Dedifferentiated amniotic fluid mesenchymal stem cell (primary cell): Measurements from ENCODE around the gene SUPT20H.

Source experiments
- DNase-seq: peaks from one replicate; pipeline ENCODE4 v3.0.0-alpha.2; 2016; ENCODE audit errors: extremely low spot score

SUPT20H gene

DNA sequence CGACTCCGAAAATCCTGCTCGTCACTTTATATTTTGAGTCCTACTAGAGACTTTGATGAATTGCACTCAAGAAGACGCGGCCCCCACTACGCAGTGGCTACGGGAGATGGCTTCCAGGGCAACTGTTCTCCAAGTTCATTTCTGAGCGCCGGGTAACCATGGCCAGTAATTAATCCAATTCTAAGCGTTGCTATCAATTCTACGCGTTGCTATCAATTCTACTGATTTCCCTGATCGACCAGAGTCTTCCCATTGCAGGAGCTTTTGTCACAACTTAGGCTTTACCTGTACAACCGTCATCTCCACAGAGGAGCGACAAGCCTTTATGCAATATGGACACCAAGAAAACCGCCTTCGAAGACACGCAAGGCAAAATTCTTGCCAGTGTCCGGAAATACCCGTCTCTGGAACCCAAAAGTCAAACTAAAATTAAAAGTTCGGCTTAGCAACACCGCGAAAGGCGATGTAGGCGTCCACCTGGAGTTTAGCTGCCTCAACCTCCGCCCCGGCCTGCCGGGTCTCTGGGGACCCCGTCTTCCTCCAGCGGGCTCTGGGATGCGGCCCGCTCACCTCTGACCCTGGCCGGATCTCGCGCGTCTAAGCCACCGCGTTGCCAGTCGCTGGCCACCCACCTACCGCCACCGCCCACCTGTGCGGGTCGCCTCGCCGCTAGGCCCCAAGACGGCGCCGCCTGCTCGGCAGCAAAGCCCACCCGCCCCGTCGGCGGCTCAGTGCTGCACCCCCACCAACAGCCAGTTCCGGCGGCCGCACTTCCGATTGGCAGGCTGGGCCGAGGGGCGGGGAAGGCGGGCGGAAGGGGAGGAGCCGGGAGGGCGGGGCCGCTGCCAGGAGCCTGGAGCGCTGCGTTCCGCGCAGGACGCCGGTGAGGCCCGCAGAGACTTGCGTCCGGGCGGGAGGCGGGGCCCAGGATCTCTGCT lies at the start of gene SUPT20H:
Gene SUPT20H (minus strand): TSS at position 779 of the 938 bp plus-strand sequence. CDS start 8,198 bp downstream, outside the sequence.
- DNase-seq = peak; percentile 77

DNA sequence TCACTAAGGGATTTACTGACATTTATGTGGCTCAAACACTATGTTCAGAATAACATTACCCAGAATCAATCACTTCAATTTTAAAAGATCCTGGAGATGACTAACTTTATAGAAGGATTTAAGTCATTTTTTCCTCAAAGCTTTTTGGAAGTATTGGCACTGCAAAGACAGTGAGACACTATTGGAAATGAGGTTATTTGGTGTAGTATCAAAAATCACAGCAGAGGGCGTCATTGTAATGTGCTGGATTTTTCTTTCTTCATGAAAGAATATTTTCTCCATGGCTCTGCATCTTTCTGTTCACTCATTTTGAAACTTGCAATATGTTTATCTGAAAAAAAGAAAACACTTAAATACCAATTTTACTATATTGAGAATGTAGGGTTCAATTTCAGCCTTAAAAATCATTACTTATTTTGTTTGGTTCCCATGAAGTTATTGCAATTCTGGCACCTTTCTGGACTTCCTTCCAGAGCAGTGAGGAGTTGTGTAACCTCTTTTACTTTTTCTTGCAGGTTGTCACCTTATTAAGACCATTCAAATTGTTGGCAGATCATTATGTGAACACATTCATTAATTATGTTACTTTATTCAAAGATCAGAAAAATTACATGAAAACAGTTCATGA lies 49.7 kb upstream of the SUPT20H start:
- DNase-seq = peak; percentile 72

DNA sequence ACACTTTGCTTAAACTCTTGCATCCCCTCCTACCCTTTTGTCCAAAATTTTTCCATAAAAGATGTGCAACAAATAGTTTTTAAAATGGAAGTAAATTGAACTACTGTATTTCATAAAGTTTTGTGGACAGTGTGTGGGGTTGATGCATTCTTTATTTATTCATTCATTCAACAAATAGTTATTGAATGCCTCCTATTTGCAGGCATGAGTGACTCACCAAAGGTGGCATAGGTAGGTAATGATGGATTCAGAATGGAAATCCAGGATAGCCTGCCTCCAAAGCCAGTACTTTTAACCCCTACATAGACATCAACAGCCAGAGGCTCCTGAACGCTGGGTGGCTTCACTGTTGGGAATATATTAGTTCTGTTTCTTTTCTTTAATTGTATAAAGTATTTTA lies 48.4 kb upstream of the SUPT20H start:
- DNase-seq = no peak

DNA sequence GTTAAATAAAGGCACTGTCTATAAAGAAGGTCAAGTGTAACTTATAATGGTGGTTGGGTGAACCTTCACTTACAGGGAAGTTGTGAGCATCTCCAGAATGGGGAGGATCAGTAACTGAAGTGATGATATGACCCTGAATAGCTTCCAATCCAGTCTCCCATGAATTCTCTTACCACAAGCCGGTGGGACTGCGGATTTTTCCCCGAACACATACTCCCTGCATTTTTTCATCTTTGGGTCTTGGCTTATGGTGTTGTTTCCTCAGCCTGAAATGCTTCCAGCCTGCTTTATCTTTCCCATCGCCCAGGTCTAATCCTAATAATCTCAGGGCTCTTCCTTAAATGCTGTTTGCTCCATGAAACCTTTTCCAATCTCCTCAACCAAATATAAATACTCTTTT lies 48.0 kb upstream of the SUPT20H start:
- no peak for DNase-seq

DNA sequence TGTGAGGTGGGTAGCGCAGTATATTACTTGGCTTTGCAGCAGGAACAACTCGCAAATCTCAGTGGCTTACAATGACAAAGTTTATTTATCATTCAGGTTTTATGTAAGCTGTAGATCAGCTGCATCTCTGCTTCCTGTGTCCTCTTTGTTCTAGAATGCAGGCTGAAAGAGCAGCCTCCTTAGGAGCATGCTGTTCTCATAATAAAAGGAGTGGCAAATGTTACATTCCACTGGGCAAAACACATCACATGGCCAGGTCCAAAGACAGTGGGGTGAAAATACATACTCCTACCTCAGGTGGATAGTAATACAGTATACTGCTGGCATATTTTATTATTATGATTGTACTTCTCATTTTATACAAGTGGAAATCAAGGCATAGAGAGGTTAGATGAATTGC lies 47.2 kb upstream of the SUPT20H start:
- no peak for DNase-seq

DNA sequence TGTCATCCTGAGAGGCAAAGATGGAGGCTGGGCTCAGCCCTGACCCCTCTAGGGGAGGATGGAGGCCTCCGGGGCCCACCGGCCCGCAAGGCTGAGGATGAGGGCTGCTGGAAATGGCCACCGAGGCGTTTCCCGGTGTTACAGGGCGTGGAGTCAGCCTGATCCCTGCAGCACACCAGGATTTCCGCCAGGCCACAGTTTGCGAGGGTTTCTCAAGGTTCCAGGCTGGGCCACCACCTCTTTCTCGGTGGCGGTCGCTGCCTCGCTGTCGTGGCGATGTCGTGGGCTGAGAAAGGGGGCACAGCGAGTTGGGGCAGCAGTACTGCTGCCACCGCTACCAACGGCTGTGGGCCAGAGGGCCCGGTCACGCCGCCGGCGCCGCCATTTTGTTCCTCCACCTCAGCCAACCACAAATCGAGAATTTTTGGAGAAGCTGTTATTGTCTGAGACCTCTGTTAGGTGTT lies 45.8 kb upstream of the SUPT20H start, which contains the start of gene CSNK1A1L:
Gene CSNK1A1L (minus strand): TSS at position 414 of the 464 bp plus-strand sequence. CDS start 408 bp downstream, at position 6.
- DNase-seq = no peak

DNA sequence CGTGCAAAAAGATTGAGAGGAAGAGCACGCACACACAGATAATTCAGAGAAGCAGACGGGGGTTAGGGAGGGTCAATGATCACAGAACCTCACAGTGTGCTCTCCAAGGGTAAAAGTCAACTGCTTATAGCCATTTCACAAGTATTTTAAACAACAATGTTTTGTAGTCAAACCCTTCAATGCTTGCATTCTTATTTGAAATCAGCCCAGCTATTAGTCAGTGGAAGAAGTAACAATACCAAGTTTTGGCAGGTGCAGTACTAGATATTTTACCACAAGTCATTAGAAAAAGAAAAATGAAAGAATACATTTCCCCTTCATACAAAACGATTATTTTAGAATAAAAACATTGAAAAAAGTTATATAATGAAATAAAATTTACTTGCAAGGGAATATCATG lies 43.4 kb upstream of the SUPT20H start:
- no peak for DNase-seq

DNA sequence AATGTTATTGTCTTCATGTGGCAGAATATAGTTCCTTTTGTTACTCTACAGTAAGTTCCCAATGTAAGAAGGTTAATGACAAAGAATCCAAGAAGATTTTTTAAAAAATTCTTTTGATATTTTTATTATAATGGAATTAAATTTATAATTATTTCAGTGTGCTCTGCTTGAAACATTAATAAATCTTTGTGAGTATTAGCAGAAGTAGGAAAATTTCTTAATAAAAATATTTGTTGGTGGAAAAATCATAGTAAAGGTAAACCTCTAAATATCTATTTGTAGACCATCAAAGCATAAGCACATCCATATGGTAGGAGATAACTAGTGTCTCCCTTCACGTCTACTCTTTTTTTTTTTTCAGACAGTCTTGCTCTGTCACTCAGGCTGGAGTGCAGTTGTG lies 41.7 kb upstream of the SUPT20H start:
- DNase-seq = no peak

DNA sequence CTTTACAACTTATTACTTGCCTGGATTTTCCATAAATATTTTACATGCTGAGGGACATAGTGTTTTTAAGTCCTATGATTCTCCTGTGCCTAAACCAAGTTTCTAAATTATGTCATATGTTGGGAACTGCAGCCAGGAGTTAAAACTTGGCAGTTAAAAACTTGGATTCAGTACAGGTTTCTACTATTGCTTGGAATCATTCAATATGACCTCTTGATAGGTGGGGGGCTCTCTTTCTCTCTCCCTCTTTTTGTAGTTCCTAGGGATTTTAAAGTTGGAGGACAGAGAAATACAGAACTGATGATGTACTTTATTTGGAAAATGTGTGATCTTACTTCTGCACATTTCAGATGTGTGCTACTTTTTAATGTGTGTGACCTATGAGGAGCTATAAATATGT lies 41.2 kb upstream of the SUPT20H start:
- no peak for DNase-seq

DNA sequence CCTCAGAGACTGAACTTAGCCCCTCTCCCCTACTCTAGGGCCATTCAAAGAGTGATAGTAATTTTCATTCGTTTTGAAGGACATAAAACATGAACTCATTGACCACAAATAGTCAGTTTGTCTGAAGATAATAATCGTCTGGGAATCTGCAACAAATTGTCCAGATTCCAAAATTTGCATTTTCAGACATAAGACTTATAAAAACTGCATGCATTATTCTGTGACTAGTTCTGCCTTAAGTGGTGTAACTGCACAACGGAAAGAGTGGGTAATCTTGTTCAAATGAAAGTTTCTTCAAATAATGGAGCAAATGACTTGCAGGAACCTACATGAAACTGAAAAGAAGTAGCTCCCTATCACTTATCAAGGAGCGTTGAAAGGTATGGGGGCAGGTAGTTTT lies 37.6 kb upstream of the SUPT20H start:
- DNase-seq = no peak

DNA sequence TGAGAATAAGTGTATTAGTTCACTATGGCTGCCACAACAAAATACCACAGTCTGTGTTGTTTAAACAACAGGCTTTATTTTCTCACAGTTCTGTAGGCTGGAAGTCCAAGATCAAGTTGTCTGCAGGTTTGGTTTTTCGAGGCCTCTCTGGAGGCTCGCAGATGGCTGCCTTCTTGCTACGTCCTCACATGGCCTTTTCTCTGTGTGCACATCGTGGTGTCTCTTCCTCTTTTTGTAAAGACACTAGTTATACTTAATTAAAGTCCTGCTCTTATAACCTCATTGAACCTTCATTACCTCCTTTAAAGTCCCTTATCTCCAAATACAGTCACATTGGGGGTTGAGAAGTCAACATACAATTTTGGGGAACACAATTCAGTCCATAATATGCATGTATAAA lies 35.4 kb upstream of the SUPT20H start:
- no peak for DNase-seq

DNA sequence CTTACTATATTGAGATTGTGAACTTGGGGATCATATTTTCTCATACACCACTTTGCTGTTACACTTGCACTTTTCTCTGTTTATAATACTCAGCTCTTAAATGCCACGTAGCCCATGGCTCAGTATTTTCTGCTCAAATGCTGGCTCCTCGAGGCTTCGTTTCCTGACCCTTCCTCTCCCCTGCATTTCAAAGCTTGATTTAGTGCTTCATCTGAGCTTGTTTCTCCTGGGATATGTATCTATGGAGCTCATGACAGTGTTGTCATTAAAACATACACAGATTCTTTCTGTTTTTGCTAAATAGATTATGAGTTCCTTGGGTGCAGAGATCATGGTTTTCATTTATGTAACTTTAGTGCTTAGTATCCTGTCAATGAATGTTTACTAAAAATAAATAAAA lies 34.6 kb upstream of the SUPT20H start:
- DNase-seq = no peak

DNA sequence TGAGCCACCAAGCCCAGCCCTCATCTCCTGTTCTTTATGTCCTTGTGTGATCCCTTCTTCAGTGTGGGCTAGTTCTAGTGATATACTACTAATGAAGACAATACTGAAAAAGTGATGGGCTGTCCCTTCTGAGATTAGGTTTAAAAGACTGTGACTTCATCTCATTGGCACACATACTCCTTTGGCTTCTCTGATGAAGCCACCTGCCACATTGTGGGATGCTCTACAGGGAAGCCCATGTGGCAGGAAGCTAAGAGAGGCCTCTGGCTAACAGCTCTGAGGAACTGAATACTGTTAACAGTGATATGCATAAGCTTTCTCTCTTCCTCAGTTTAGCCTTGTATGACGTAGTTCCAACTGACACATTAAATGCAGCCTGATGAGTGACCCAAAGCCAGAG lies 32.3 kb upstream of the SUPT20H start:
- no peak for DNase-seq

DNA sequence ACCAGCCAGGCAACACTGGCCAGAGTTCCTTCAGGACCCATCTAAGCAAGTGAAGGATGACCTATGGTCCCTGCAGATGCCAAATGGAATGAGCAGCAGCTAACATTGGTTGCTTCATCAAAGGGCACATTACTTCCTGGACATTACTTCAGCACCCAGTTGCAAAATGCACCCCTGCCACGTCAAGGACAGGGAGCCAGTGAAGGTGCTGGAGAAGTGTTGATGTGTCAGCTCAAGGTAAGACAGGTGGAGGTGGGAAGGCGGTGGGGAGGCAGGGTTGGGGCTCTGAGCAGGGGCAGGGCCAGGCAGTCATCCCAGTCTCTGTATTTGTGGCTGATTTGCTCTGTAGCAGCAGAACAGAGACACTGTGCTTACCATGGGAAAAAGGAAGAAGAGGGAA lies 31.4 kb upstream of the SUPT20H start:
- DNase-seq = no peak

DNA sequence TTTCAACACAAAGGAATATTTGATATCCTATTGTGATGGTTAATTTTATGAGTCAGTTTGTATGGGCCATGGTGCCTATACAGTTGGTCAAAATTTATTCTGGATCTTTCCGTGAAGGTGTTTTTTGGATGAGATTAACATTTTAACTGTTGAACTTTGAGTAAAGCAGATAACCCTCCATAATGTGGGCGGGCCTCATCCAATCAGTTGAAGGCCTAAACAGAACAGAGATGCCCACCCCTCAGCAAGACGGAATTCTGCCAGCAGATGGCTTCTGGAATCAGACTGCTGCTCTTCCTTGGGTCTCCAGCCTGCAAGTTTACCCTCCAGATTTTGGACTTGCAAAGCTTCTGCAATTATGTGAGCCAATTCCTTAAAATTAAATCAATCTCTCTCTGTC lies 30.0 kb upstream of the SUPT20H start:
- DNase-seq = no peak

DNA sequence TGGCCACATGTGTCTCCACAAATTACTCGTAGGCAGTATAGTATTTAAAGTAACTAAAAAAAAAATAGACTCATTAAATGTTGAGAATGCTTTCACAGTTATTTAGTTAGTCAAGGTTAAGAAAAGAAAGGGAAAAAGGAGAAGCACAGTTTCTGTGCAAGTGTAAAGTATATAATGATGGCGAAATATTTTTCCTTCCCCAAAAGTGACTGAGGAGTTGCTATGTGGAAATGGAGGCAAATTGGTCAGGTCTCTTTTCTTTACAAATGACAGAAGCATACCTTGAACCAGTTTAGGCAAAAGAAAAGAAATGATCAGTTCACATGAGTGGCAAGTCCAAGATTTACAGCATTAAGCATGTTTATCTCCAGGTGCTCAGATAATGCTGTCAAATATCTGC lies 28.0 kb upstream of the SUPT20H start:
- DNase-seq = no peak

DNA sequence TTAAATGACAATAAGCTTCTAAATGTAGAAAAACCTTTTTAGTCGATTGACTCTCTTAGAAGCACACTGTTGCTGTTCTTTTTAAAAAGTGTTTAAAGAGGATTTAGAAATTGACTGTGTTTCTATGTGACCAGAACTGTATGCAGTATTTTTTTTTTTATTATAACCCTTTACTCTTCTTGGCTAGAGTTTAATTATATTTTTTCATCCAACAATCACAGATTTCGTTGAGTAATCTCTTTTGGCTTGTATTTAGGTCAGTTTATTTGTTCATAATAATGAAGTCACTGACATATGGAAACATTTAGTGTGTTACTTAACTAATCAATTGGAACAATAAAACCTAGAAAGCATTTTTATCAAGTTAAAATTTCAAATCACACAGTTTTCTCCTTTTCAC lies 26.1 kb upstream of the SUPT20H start:
- DNase-seq = no peak

DNA sequence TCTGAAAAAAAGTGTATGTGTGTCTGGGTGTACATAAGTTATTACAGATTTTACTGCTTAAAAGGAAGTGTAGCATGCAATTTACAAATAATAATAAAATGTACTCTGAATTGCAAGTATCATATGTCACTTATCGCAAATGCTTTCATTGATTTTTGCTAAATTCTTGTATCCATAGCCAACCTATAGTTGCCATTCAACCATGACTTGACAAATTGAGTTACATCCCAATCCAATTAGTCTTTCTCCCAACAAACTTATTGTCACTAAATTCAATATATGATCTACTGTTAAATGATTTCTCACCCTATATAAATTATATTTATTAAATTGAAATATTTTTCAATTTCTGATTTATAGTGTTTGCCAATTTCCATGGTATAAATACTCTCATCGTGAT lies 17.3 kb upstream of the SUPT20H start:
- no peak for DNase-seq

DNA sequence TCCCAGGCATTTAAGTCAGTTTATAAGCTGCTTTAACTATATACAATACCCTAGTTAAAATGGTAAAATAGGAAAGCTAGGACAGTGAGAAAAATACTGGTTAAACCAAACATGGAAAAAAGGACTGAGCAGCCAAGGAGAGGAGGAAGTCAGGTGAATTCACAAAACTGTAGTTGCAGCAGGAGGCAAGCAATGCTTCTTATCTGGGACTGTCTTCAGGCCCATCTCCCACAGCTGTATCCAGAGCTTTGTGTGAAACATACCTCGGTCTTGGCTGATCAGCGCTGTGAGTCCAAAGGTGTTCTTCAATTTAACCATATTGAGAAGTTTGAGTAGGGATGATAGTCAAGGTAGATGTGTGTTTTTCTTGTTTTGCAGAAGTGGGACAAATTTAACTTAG lies 15.7 kb upstream of the SUPT20H start:
- DNase-seq = no peak

DNA sequence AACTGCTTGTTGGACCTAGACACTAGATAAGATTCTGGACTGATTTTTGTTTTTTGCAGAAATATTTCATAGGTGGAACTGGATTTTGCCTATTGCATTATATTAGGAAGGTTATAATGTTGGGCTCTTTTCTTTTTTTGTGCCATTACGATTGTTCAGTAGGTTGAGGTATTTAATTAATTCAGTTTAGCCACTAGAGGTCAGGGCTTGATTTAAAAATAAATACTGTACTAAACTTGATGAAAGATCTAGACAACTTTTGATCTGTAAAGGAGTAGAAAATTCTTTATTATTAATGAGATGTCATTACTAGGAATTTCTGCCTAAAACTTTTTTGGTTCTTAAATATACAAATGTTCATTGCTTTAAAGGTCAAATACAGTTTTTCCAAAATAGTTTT lies 15.2 kb upstream of the SUPT20H start:
- DNase-seq = peak; percentile 79

DNA sequence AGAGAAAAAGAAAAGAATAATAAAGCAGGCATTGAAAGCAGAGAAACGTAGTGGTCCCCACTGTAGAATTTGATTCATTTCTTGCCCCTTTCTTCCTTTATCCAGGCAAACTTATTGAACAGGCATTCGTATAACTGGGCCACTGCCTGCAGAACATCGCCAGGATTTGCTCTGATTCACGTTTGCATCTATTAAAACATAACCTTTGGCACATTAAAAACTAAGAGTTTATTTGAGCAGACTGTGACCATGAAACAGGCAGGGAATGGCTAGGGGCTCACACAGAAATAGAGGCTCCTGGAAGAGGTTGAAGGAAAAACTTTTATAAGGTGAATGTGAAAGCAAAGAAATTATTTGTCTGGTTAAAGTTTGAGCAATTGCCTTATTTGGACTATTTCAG lies 12.5 kb upstream of the SUPT20H start:
- DNase-seq = no peak

DNA sequence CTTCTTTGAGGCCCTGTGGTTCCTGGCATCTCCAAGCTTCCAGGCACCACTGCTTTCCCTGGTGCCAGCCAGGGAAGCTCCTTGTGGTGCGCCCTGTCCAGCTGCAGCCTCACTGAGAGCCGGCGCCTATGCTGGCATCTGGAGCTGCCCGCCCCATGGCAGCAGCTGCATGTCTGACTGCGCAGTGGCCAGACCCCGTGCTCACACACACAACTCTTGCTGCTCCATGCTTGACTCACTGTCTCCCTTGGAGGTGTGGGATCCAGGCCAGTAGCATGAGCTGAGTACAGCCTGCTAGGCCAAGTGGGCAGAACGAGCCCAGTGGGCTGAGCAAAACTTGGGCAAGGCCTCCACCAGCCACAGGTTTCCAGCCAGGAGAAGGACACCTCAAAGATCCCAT lies 11.5 kb upstream of the SUPT20H start:
- DNase-seq = no peak

DNA sequence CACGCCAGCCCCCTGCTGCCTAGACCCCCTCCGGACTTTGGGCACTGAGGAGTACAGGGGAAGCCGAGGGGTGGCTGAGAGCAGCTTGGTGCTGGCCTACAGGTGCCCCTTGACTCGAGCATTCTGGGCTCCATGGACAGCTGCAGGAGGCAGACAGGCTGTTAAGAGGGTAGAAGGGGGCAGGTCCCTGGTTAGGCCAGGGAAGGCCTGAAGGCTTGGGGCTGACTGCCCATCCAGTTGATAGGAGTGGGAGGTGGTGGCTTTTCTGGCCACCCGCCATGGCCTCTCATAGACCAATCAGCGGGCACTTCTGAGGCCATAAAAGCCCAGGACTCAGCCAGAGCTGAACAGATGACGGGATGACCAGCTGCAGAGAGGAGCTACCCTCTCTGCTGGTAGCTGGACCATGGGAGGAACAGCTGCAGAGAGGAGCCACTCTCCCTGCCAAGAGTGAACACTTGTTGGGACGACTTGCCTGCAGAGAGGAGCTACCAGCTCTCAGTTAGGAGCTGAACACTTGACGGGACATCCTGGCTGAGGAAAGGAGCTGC lies 10.7 kb upstream of the SUPT20H start:
- no peak for DNase-seq
